Fibroblast of the aortic adventitia (primary cell): ENCODE data around the gene FOXB2. TPM values are rescaled to one million over a fixed set of nuclear protein-coding genes. Genes with fewer than 3 reads are reported as not detected.
A peak's percentile ranks its signal among the peaks of the same experiment; 100 is the strongest.

Source experiments
- DNase-seq: peaks from one replicate; pipeline ENCODE4 v3.0.0-alpha.2; 2010; ENCODE audit warnings: low read depth
- H3K4me3 ChIP-seq: 2 replicates; pipeline ENCODE4 v1.5.1; 2011; ENCODE audit warnings: low read depth, mild to moderate bottlenecking, control low read depth, low read length, moderate library complexity
- CTCF ChIP-seq: IDR thresholded peaks from 2 replicates; pipeline ENCODE4 v1.5.1; 2011; ENCODE audit warnings: mild to moderate bottlenecking, low read length, control low read depth, inconsistent platforms; ENCODE audit not compliant: insufficient read depth
- total RNA-seq: library from RNA; depleted of rRNA; stranded (reverse); fragments of >200 nt; gene quantifications from 2 replicates; pipeline ENCODE4 v1.2.3, GENCODE V29; 2012; ENCODE audit warnings: low replicate concordance

FOXB2 gene
- total RNA-seq, 1 donor = not detected

GRCh38 chr9:76988941-76989340 lies 30.5 kb upstream of the FOXB2 start:
- H3K4me3 ChIP-seq = no peak overlapping the region
- no peak for DNase-seq
- TF ChIP-seq CTCF = no peak

- TF ChIP-seq CTCF = no peak
- no peak overlapping the region for H3K4me3 ChIP-seq
Observed at GRCh38 chr9:76989501-76989900, 30.0 kb upstream of the FOXB2 start.

GRCh38 chr9:76996700-76997099 lies 22.8 kb upstream of the FOXB2 start:
- peak; percentile 48 for DNase-seq
- peak; percentile 75 for TF ChIP-seq CTCF
- H3K4me3 ChIP-seq = no peak overlapping the region

More at GRCh38 chr9:76989501-76989900, 30.0 kb upstream of the FOXB2 start:
- DNase-seq = no peak

- TF ChIP-seq CTCF = no peak
- no peak for DNase-seq
- H3K4me3 ChIP-seq = no peak overlapping the region
Observed at GRCh38 chr9:76999261-76999660, 20.2 kb upstream of the FOXB2 start.

GRCh38 chr9:77000330-77000729 lies 19.1 kb upstream of the FOXB2 start:
- DNase-seq = no peak
- H3K4me3 ChIP-seq = no peak overlapping the region
- TF ChIP-seq CTCF = no peak

- DNase-seq = no peak
- no peak for TF ChIP-seq CTCF
Observed at GRCh38 chr9:77003366-77003765, 16.1 kb upstream of the FOXB2 start.

GRCh38 chr9:77005216-77005615 lies 14.2 kb upstream of the FOXB2 start:
- TF ChIP-seq CTCF = no peak
- DNase-seq = no peak
- no peak overlapping the region for H3K4me3 ChIP-seq

More at GRCh38 chr9:77003366-77003765, 16.1 kb upstream of the FOXB2 start:
- no peak overlapping the region for H3K4me3 ChIP-seq
